ENCODE data around the gene ZNF622. TPM values are rescaled to one million over a fixed set of nuclear protein-coding genes. Genes with fewer than 3 reads are reported as not detected.
A peak's percentile ranks its signal among the peaks of the same experiment; 100 is the strongest.

ZNF622 gene
- total RNA-seq, 6 experiments from 2014 or later: 38.7 to 52.2 (median 45.5) TPM

DNA sequence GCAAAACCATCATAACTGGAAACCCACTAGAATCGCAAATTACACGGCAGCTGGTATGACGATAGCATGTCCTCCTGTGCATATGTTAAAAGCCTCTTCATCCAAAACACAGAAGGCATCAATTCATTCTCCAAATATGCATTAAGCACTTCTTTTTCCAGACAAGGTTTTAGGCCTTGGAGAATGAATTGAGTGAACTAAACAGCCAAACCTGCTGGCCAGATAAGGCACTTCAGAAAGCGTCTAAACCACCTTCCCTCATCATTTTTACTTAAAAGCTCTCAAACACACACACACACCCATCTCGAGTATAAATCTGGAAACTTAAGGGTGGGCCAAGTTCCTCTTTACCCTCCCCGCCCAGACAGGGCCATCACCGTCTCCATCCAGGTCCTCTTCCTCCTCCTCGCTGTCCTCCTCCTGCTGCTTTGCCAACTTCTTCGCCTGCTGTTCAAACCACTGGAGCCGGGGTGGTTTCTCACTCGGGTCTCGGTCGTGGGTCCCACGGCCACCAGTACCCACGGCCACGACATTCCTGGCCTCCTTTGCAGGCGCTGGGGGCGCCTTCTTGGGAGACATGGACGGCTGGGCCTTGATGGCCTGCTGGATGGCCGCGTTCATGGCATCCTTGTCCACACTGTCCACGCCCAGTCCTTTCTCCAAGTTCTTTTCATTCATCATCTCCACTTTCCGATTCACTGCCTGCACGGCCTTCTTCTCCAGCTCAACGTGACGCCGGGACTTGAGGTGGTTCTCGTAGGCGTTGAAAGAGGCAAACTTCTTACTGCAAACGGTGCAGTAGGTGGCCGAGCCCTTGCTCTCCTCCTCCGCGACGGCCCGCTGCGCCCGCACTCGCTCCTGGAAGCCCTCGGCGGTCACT is 696 bp downstream of the ZNF622 start:
- no peak for DNase-seq
- Mint-ChIP-seq H3K4me3 (peak overlapping the region; percentile 100), H3K36me3 (ENCODE audit: low read depth) (peaks cover 31% of the 10 kb centered on the region), H3K4me1 (ENCODE audit: low read depth) (peaks cover 86% of the 10 kb centered on the region), H3K27ac (peak overlapping the region; percentile 74), H3K27me3 (ENCODE audit: insufficient read depth) (peaks cover 4% of the 10 kb centered on the region), H3K9me3 (no peaks in the 10 kb centered on the region)
- TF ChIP-seq CTCF (IDR thresholded peaks at IDR 0.05): peak; percentile 54

DNA sequence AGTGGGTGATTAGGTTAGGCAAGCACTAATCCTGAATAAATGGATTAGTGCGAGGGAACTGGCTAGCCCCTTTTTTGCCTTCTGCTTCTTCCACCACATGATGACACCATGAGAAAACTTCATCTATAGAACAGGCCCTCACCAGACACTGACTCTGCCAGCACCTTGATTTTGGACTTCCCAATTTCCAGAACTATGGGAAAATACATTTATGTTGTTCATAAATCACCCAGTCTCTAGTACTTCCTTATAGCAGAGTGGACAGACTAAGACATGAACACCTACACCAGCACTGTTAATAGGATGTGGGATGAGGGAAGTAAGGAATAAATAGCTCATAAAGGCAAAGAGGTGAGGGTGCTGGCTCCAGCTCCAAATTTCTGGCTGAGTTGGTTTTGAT is 1.4 kb downstream of the ZNF622 start:
- peak overlapping the region; percentile 100 for H3K4me3 Mint-ChIP-seq
- peak overlapping the region; percentile 35; the same call in 1 of the 2 replicates for H3K27ac Mint-ChIP-seq
- peaks cover 89% of the 10 kb centered on the region for H3K4me1 Mint-ChIP-seq (ENCODE audit: low read depth)
- H3K36me3 Mint-ChIP-seq (ENCODE audit: low read depth): peaks cover 36% of the 10 kb centered on the region
- no peak for TF ChIP-seq CTCF (IDR thresholded peaks at IDR 0.05)
- no peak for DNase-seq
- no peaks in the 10 kb centered on the region for H3K9me3 Mint-ChIP-seq
- peaks cover 4% of the 10 kb centered on the region for H3K27me3 Mint-ChIP-seq (ENCODE audit: insufficient read depth)

- DNase-seq: peak; percentile 88
- H3K27ac Mint-ChIP-seq: peak overlapping the region; percentile 68
- TF ChIP-seq CTCF (IDR thresholded peaks at IDR 0.05): no peak
- no peaks in the 10 kb centered on the region for H3K9me3 Mint-ChIP-seq
- H3K4me3 Mint-ChIP-seq: peak overlapping the region; percentile 64
- H3K36me3 Mint-ChIP-seq (ENCODE audit: low read depth): peaks cover 45% of the 10 kb centered on the region
- H3K27me3 Mint-ChIP-seq (ENCODE audit: insufficient read depth): peaks cover 5% of the 10 kb centered on the region
- peaks cover 80% of the 10 kb centered on the region for H3K4me1 Mint-ChIP-seq (ENCODE audit: low read depth)
Measured at GRCh38 chr5:16461782-16462181, 3.8 kb downstream of the ZNF622 start.

GRCh38 chr5:16461026-16461425 is 4.6 kb downstream of the ZNF622 start:
- peak overlapping the region; percentile 64 for H3K4me3 Mint-ChIP-seq
- TF ChIP-seq CTCF (IDR thresholded peaks at IDR 0.05): no peak
- peak overlapping the region; percentile 68 for H3K27ac Mint-ChIP-seq
- peaks cover 5% of the 10 kb centered on the region for H3K27me3 Mint-ChIP-seq (ENCODE audit: insufficient read depth)
- DNase-seq: no peak
- peaks cover 51% of the 10 kb centered on the region for H3K36me3 Mint-ChIP-seq (ENCODE audit: low read depth)
- no peaks in the 10 kb centered on the region for H3K9me3 Mint-ChIP-seq
- peaks cover 82% of the 10 kb centered on the region for H3K4me1 Mint-ChIP-seq (ENCODE audit: low read depth)

GRCh38 chr5:16459451-16459850 is 6.1 kb downstream of the ZNF622 start:
- TF ChIP-seq CTCF (IDR thresholded peaks at IDR 0.05): no peak
- DNase-seq: no peak
- Mint-ChIP-seq H3K9me3 (no peaks in the 10 kb centered on the region), H3K27me3 (ENCODE audit: insufficient read depth) (peaks cover 1% of the 10 kb centered on the region; the same call in 1 of the 2 replicates), H3K36me3 (ENCODE audit: low read depth) (peaks cover 52% of the 10 kb centered on the region), H3K27ac (peak overlapping the region; percentile 15; the same call in 1 of the 2 replicates), H3K4me1 (ENCODE audit: low read depth) (peaks cover 90% of the 10 kb centered on the region), H3K4me3 (peak overlapping the region; percentile 2; the same call in 1 of the 2 replicates)
